MV-4-11 (cell line): Measurements from ENCODE around the gene SKIC2.
A peak's percentile ranks its signal among the peaks of the same experiment; 100 is the strongest.
"Not testable (repeated sequence)": the region's sequence is repeated elsewhere in the genome, so short reads cannot be mapped to it uniquely, and the experiment has no call there.

Experiments used
- DNase-seq: peaks from one replicate; lab custom pipeline; 2025; lab: John Stamatoyannopoulos, UW

The SKIC2 gene

DNA sequence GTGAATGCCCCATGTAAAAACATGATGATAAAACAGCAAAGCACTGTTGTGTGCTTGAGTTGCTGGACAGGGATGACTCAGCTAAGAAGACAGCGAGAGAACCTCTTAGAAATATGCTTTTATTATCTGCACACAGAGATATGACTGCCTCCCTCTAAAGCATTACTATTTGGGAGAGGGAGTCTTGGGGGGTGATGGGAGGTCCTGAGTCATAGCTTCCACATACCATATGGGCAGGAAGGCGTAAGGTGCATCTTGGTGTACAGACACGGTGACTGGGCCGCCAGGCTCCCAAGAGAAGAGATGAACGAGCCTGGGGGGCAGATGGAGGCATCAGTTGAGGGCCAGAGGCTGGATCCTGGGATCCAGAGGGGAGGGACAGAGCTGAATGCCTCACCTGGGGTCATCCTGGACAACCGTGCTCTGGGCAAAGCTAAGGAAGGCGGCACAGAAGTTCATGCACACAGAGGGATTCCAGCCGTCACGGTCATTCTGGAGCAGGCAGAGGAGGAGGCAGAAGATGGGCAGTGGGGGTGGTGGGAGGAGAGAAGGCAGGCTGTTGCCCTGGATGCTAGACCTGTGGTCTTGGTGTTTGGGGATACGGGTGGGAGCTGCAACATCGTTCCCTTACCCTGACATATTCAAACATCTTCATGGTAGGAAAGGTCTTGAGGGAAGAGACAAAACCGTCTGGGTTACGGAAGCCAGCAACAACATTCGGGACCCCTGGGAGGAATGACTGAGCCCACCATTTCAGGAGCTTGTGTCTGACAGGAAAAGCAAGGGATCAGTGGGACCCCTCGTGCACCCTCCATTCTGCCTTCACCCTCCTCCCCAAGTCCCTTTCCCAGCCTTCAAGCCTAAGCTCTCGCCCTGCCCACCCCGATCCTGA is 11.0 kb downstream of the SKIC2 start:
- DNase-seq: no peak

GRCh38 chr6:31970604-31971271 is 11.8 kb downstream of the SKIC2 start:
- no peak for DNase-seq

DNA sequence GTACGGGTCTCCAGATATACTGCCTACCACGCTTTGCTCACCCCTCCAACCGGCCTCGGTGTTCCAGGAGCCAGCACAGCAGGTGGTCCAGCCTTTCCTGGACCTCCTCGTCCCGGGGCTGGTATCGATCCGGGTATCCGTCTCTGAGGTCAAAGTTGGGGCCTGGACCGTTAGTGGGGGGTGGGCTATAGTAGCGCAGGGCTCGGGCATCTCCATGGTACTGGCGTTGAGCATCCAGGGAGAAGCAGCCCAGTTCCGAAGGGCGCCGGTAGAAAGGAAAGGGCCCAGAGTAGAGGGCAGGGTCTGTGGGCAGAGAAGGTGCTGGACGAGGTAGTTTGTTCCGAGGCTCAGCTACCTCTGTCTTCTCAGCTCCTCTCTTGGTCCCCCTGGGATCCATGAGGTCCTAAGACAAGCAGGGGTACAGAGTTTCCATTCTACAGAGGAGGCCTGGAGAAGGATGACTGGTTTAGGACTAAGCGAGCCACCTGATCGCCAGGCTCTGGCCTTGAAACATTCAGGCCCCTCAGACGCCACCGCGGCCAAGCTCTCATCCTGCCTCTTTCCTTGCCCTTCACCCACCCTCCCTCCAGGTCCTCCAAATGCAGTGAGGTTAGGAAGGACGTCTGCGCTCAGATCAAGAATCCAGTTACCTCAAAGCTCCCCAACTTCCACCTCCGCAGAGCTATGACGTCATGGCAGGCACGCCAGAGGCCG is 12.5 kb downstream of the SKIC2 start:
- DNase-seq: no peak

GRCh38 chr6:31971993-31972708 is 13.2 kb downstream of the SKIC2 start, which contains the start of gene DXO:
DXO (minus strand) TSS chr6:31972138; CDS start chr6:31971675, 463 bp downstream.
- DNase-seq: peak; percentile 97

DNA sequence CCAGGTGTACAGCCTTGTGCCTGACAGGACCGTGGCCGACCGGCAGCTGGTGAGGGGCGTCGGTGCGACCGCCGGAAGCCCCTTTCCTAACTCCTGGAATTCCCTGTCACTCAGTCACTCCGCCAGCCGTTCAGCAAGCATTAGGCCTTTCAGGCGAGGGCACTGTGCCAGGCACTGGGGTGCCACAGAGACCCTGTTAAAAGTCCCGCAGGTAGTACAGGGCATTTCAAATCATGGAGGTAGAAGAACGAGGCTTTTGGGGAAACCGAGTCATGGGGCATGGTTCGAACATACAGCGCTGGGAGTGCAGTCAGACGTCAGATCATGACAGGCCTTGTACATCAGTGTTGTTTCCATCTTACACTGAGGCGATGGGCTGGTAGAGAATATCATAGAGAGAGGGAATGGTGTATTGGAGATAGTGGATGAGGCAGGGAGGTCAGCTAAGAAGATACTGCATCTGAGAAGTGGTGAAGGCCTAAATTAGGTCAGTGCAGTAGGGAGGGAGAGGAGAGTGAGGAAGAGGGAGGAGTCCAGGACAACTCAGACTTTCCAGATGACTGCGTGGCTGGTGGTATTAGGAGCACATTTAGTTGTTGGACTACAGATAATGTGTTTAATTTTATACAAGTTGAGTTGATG is 13.9 kb downstream of the SKIC2 start:
- DNase-seq: no peak

DNA sequence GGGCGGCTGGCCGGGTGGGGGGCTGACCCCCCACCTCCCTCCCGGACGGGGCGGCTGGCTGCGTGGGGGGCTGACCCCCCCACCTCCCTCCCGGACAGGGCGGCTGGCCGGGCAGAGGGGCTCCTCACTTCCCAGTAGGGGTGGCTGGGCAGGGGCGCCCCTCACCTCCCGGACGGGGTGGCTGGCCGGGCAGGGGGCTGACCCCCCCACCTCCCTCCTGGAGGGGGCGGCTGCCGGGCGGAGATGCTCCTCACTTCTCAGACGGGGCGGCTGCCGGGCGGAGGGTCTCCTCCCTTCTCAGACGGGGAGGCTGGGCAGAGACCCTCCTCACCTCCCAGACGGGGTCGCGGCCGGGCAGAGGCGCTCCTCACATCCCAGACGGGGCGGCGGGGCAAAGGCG is 17.1 kb downstream of the SKIC2 start:
- DNase-seq: not testable (repeated sequence)

- no peak for DNase-seq
Measured at GRCh38 chr6:31977816-31978431, 18.9 kb downstream of the SKIC2 start.

DNA sequence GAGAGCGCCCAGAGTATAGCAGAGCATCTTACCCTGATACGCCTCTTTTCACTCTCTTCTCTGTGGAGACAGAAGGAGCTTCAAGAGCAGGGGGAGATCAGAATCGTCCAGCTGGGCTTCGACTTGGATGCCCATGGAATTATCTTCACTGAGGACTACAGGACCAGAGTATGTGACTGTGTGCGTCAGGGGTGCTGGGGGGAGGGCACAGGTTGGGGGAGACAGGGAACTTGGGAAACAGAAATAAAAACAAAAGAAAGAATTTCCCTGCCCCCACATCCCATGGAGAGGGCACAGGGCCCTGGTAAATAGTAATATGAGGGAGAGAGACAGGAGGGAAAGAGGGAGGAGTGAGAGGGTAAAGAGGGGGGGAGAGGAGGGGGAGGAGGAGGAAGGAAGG is 19.9 kb downstream of the SKIC2 start:
- no peak for DNase-seq

DNA sequence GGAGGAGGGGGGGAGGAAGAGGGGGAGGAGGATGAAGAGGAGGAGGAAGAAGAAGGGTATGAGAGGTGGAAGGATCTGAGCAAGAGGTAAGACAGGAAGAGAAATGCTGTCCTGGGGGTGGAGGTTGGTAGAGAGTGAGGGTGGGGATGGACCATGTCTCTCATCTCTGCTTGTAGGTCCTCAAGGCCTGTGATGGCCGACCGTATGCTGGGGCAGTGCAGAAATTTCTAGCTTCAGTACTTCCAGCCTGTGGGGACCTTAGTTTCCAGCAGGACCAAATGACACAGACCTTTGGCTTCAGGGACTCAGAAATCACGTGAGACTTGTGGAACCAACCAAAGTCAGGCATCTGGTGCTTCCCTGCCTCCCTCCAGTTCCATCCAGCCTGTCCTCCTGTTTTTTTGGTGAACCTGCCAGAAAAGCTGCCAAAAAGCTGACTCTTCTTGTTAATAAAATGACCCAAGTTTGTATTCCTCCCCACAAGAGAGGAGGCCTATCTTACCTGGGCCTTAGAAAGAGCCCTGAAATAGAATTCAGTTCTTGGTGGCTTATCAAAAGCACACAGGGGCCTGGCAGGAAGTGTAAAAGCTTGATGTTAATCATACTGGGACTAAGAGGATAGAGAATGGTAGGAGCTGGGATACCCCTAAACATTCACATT is 20.4 kb downstream of the SKIC2 start:
- DNase-seq: no peak

- not testable (repeated sequence) for DNase-seq
Measured at GRCh38 chr6:31980195-31980876, 21.4 kb downstream of the SKIC2 start.

DNA sequence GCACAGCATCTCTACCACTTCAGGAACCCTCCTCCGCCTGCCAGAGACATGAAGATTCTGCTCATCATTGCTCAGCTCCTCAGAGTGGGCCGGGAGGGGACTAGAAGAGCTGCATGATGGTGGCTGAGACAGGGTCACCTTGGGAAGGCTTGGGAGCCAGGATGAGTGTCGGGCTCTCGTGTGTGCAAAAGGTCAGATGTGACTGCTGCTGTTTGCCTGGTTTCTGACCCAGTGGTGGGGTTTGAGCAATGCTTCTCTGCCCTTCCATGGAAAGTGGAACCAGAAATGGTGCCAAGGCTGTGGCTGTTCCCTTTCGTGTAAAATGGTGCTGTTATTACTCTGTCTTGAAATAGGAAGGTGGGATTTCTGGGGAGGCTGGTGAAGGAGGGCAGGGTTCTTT is 22.0 kb downstream of the SKIC2 start:
- not testable (repeated sequence) for DNase-seq

GRCh38 chr6:31981744-31982143 is 22.8 kb downstream of the SKIC2 start, which contains the start of gene C4A:
C4A (plus strand) TSS chr6:31982057; CDS start chr6:31982108, 51 bp downstream.
- not testable (repeated sequence) for DNase-seq

GRCh38 chr6:31989363-31989762 is 30.4 kb downstream of the SKIC2 start:
- DNase-seq: not testable (repeated sequence)

DNA sequence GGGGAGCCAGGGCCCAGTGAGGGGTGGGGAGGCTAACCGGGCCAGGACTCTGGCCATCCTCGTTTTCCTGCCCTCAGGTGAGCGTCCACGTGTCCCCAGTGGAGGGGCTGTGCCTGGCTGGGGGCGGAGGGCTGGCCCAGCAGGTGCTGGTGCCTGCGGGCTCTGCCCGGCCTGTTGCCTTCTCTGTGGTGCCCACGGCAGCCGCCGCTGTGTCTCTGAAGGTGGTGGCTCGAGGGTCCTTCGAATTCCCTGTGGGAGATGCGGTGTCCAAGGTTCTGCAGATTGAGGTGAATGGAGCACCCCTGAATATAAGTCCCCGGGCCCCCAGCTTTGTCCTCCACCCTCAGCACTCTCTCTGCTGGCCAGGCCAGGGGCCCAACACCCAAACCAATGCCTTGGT is 35.4 kb downstream of the SKIC2 start:
- DNase-seq: not testable (repeated sequence)

DNA sequence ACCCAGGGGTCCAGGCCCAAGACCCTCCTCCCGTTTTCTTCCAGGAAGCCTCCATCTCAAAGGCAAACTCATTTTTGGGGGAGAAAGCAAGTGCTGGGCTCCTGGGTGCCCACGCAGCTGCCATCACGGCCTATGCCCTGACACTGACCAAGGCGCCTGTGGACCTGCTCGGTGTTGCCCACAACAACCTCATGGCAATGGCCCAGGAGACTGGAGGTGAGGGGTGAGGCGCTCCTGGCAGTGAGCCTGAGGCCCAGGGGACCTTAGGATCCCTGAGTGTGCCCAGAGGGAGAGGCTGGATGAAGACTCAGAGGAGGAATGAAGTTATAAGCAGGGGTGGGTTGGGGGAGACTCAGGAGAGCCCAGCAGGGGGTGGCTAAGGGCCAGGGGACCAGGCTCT is 37.4 kb downstream of the SKIC2 start:
- DNase-seq: not testable (repeated sequence)

- not testable (repeated sequence) for DNase-seq
Measured at GRCh38 chr6:32002546-32003268, 43.7 kb downstream of the SKIC2 start.

DNA sequence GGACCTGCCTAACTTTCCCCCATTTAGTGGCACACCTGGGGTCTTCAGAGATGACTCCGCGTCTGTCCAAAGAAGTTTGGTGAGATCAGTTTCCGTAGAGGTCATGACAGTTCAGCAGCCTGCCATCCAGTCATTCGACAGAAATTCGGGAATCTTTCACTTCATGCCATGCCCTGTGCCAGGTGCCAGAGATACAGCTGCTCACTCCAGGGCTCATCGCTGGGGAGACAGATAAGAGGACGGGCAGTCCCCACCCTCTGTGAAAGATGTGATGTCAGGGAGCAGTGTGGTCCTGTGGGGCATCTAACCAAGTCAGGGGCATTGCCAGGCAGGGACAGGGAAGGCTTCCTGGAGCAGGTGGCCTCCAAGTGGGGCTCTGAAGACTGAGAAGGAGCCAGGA is 44.3 kb downstream of the SKIC2 start:
- not testable (repeated sequence) for DNase-seq

DNA sequence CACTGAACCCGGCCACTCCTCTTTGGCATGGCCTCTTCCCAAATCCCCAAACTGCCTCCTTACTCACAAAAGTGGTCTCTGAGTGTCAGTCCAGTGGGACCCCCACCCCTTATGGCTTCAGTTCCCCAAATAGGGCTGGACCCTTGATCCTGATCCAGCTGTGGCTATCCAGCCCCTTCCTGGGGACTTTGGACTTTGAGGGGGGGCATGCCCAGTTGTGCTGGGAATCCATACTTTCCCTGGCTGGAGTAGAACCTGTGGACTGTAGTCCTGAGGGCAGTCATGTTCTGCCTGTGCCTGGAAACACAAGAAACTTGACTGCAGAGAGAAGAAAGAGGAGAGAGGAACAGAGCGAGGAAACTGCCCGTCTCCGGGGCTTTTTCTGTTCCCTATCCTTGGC is 45.4 kb downstream of the SKIC2 start:
- DNase-seq: not testable (repeated sequence)
